Testis (tissue), 2 donors: ENCODE data around the gene MDH2.

ENCODE experiments used
- POLR2A ChIP-seq: fragments of 450-650 bp; IDR thresholded peaks from one replicate; pipeline ENCODE4 v1.6.1; 2017; ENCODE audit warnings: antibody characterized with exemption, mild to moderate bottlenecking, moderate library complexity
- TF ChIP-seq, protein P1 (sequence below), 3 experiments: fragments of 450-650 bp in 2 of 3; fragments of 200-600 bp in 1 of 3; sonication (generic) in 1 of 3; IDR thresholded peaks; one replicate each; pipeline ENCODE4 v1.5.1; 2016 to 2019; ENCODE audit warnings: antibody characterized with exemption in 3 of 3, mild to moderate bottlenecking in 2 of 3, moderate library complexity in 1 of 3

DNA sequence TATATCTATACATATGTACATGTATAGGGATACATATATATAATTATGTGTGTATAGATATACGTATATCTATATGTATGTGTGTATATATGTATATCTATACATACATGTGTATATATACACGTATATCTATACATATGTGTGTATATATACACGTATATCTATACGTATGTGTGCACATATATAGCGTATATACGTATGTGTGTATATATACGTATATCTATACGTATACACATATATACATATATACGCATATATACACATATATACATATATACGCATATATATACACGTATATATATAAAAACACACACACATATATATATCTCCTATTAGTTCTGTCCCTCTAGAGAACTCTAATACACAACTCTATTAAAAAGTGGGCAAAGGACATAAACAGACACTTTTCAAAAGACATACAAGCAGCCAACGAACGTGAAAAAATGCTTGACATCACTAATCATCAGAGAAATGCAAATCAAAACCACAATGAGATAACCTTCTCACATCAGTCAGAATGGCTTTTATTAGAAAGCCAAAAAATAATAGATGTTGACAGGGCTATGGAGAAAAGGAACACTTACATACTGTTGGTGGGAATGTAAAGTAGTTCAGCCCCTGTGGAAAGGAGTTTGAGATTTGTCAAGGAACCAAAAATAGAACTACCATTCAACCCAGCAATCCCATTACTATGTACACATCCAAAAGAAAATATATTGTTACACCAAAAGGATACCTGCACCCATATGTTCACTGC is 31.5 kb upstream of the MDH2 start:
- TF ChIP-seq, protein P1, sequence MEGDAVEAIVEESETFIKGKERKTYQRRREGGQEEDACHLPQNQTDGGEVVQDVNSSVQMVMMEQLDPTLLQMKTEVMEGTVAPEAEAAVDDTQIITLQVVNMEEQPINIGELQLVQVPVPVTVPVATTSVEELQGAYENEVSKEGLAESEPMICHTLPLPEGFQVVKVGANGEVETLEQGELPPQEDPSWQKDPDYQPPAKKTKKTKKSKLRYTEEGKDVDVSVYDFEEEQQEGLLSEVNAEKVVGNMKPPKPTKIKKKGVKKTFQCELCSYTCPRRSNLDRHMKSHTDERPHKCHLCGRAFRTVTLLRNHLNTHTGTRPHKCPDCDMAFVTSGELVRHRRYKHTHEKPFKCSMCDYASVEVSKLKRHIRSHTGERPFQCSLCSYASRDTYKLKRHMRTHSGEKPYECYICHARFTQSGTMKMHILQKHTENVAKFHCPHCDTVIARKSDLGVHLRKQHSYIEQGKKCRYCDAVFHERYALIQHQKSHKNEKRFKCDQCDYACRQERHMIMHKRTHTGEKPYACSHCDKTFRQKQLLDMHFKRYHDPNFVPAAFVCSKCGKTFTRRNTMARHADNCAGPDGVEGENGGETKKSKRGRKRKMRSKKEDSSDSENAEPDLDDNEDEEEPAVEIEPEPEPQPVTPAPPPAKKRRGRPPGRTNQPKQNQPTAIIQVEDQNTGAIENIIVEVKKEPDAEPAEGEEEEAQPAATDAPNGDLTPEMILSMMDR (IDR thresholded peaks at IDR 0.05), result no peak
- TF ChIP-seq POLR2A, result no peak
